GM23248 (cell line): ENCODE data around the gene WFDC1. TPM values are rescaled to one million over a fixed set of nuclear protein-coding genes. Genes with fewer than 3 reads are reported as not detected.

ENCODE experiments used
- DNase-seq: peaks from one replicate; pipeline ENCODE4 v3.0.0-alpha.2; 2015
- H2AFZ ChIP-seq: fragments of 200-600 bp; sonication (generic); 2 replicates; pipeline ENCODE4 v1.6.1; 2016; ENCODE audit warnings: antibody characterized with exemption
- H3F3A ChIP-seq: fragments of 200-600 bp; sonication (generic); 2 replicates; pipeline ENCODE4 v1.6.1; 2016; ENCODE audit warnings: mild to moderate bottlenecking, antibody characterized with exemption, mixed run types; ENCODE audit not compliant: insufficient read depth
- H3K27ac ChIP-seq: fragments of 200-600 bp; sonication (generic); 2 replicates; pipeline ENCODE4 v1.5.1; 2016; ENCODE audit warnings: mild to moderate bottlenecking
- H3K27me3 ChIP-seq: fragments of 200-600 bp; sonication (generic); replicated peaks from 2 replicates; pipeline ENCODE4 v1.6.1; 2016; ENCODE audit warnings: mild to moderate bottlenecking; ENCODE audit not compliant: insufficient read depth
- H3K36me3 ChIP-seq: fragments of 200-600 bp; sonication (generic); 2 replicates; pipeline ENCODE4 v1.6.1; 2016; ENCODE audit warnings: low read depth, mild to moderate bottlenecking
- H3K4me1 ChIP-seq: fragments of 200-600 bp; sonication (generic); 2 replicates; pipeline ENCODE4 v1.6.1; 2016; ENCODE audit warnings: mild to moderate bottlenecking; ENCODE audit not compliant: insufficient read depth
- H3K4me2 ChIP-seq: fragments of 200-600 bp; sonication (generic); one replicate; pipeline ENCODE4 v1.6.1; 2016; ENCODE audit warnings: mild to moderate bottlenecking; ENCODE audit not compliant: unreplicated experiment
- H3K4me3 ChIP-seq: fragments of 200-600 bp; sonication (generic); 2 replicates; pipeline ENCODE4 v1.5.1; 2016; ENCODE audit warnings: mild to moderate bottlenecking
- H3K79me2 ChIP-seq: fragments of 200-600 bp; sonication (generic); 2 replicates; pipeline ENCODE4 v1.6.1; 2016; ENCODE audit warnings: mild to moderate bottlenecking; ENCODE audit not compliant: insufficient read depth
- H3K9ac ChIP-seq: fragments of 200-600 bp; sonication (generic); 2 replicates; pipeline ENCODE4 v1.6.1; 2016; ENCODE audit warnings: mild to moderate bottlenecking
- H3K9me2 ChIP-seq: fragments of 200-600 bp; sonication (generic); 2 replicates; pipeline ENCODE4 v1.6.1; 2016; ENCODE audit warnings: mixed run types, mild to moderate bottlenecking, moderate library complexity; ENCODE audit not compliant: insufficient read depth
- H3K9me3 ChIP-seq: fragments of 200-600 bp; sonication (generic); one replicate; pipeline ENCODE4 v1.6.1; 2017; ENCODE audit warnings: low read depth
- H4K20me1 ChIP-seq: fragments of 200-600 bp; sonication (generic); 2 replicates; pipeline ENCODE4 v1.6.0; 2016; ENCODE audit not compliant: insufficient read depth
- EZH2 ChIP-seq: fragments of 200-600 bp; sonication (generic); IDR thresholded peaks from 2 replicates; pipeline ENCODE4 v1.6.1; 2018; ENCODE audit warnings: antibody characterized with exemption, mild to moderate bottlenecking; ENCODE audit not compliant: insufficient read depth, poor library complexity, severe bottlenecking
- EZH2phosphoT487 ChIP-seq: fragments of 200-600 bp; sonication (generic); IDR thresholded peaks from 2 replicates; pipeline ENCODE4 v1.6.1; 2018; ENCODE audit warnings: antibody characterized with exemption, moderate library complexity, mild to moderate bottlenecking, low read depth; ENCODE audit not compliant: insufficient read depth
- WGBS, 2 experiments: methylation state at CpG; one replicate each; pipeline ENCODE4 v1.1.6; 2015 to 2017; ENCODE audit warnings: low lambda C conversion rate in 2 of 2, low coverage in 1 of 2; ENCODE audit errors: missing lambda C conversion rate in 2 of 2; 5-methylcytosine and 5-hydroxymethylcytosine counted together
- in situ Hi-C: fragments of 300-500 bp; cut with MboI; formaldehyde crosslinking; loops from 2 replicates; pipeline ENCODE4 v1.15.0; 2020
- polyA plus RNA-seq: library from polyadenylated mRNA; unstranded; fragments of >200 nt; fragmentation: Nextera tagmentation; extraction: Ambion mirVana; gene quantifications from 2 replicates; pipeline ENCODE4 v1.2.1, GENCODE V29; 2016
- total RNA-seq: library from RNA; depleted of rRNA; stranded (reverse); fragments of >200 nt; shearing (Covaris generic); gene quantifications from 2 replicates; pipeline ENCODE4 v1.2.3, GENCODE V29; 2014

Gene WFDC1
- total and polyA plus RNA-seq, 2 experiments from 2014 or later, result 0.35 to 0.76 TPM

DNA sequence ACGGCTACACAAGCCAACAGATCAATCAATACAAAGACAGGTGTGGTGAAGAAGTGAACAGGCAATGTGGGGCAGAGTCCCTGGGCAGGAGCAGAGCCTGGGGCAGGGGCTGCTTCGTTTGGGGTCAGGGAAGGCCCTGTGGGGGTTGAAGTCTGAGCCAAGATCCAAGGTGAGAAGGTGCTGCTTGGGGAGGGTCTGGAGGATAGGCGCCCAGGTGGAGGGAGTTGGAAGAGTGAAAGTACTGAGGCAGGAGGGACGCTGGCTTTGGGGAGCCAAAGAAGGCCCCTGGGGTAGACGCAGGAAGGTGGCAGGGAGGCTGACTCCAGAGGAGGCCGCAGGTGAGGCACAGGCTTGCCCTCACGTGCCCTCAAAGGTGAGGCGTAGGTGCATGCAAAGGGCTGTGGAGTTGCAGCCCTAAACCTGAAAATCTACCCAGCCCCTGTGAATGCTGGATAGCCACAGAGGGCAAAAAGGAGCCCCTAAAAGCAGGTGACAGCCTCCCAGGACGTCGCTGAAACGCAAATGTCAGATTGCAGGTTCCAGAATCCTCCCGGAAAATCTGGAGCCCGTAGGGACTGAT, 33.3 kb downstream of the WFDC1 start:
- TF ChIP-seq EZH2 (no peak), EZH2phosphoT487 (no peak)
- in situ Hi-C loops, result no loop called here
- 47 to 48% methylated on average over 13 of the region's 13 CpGs for WGBS, 2 experiments

DNA sequence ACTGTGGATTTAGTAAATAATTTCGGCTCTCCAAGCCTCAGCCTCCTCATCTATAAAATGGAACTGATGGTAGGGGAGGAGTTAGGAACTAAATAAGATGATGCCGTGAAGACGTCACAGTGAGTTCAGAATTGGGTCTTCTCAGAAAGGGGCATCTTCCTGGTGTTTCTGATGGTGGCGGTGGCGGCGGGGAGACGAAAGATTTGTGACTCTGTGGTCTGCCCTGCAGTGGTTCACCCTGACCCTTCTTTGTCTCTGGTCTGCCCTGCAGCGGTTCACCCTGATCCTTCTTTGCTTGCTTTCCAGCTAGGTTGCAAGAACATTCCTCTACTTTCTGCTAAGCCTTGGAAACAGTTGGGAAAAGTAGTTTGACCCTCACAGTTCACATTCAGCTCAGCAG, 34.3 kb downstream of the WFDC1 start:
- Histone ChIP-seq H3K36me3 (no peaks in the 10 kb centered on the region), H3K27ac (no peak overlapping the region), H3K79me2 (no peaks in the 10 kb centered on the region), H3K9me2 (no peaks in the 10 kb centered on the region), H2AFZ (no peak overlapping the region), H3K4me1 (no peaks in the 10 kb centered on the region), H4K20me1 (no peaks in the 10 kb centered on the region), H3K4me3 (no peak overlapping the region), H3K9ac (no peak overlapping the region), H3K4me2 (no peak overlapping the region), H3K27me3 (peaks cover 8% of the 10 kb centered on the region), H3K9me3 (no peaks in the 10 kb centered on the region), H3F3A (no peaks in the 10 kb centered on the region)
- TF ChIP-seq EZH2, result no peak
- no peak for TF ChIP-seq EZH2phosphoT487
- WGBS, 2 experiments, result 76 to 80% methylated on average over 7 to 8 of the region's 8 CpGs
- in situ Hi-C loops, result no loop called here
- DNase-seq, result no peak

More for the DNA sequence above, 33.3 kb downstream of the WFDC1 start:
- H3K79me2 ChIP-seq, result no peaks in the 10 kb centered on the region
- H3K9me2 ChIP-seq, result no peaks in the 10 kb centered on the region
- no peak overlapping the region for H3K9ac ChIP-seq
- H3K9me3 ChIP-seq, result no peaks in the 10 kb centered on the region
- H3K27ac ChIP-seq, result no peak overlapping the region
- no peaks in the 10 kb centered on the region for H4K20me1 ChIP-seq
- H3K4me1 ChIP-seq, result no peaks in the 10 kb centered on the region
- H3K4me2 ChIP-seq, result no peak overlapping the region
- no peaks in the 10 kb centered on the region for H3F3A ChIP-seq
- no peak overlapping the region for H3K4me3 ChIP-seq
- H3K27me3 ChIP-seq, result peaks cover 8% of the 10 kb centered on the region
- no peak overlapping the region for H2AFZ ChIP-seq
- no peaks in the 10 kb centered on the region for H3K36me3 ChIP-seq
- no peak for DNase-seq

DNA sequence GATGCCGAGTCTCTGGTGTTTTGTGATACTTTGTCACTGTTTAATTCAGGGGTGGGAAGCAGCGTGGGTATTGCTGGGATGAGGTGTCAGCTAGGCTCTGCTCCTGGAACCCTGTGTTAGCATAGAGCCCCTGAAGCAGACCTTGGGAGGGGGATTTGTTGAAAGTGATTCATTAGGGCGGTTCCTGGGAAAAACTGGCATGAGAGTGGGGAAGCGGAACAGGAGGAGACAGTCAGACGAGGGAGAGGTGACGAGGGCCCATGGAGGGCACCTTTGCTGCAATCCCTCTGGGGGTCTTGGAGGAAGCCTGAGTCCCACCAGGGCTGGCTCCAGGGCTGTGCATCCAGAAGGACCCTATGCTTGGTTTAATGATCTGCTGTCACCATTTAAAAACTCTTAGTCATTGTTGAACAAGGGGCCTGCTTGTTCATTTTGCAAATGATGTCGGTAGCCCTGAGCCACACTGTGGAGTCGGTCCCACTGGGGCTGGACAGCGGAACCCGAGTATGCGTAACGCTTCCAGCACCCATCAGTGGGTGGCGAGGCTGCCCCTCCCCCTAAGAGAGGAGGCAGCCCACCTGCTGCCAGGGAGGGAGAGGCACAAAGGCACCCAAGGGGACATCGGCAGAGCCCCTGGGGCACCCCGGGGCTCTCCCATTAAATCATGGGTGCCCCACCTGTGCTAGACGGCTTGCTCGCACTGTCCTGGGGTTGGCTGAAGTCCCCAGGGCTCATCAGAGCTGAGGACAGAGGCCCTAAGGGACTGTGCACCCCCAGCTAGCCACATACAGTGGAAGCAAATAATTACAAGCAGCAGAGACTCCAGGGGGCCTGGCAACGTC, 35.4 kb downstream of the WFDC1 start:
- no peaks in the 10 kb centered on the region for H3K4me1 ChIP-seq
- WGBS, 2 experiments, result 61 to 69% methylated on average over 17 to 18 of the region's 18 CpGs
- H4K20me1 ChIP-seq, result no peaks in the 10 kb centered on the region
- no peaks in the 10 kb centered on the region for H3K79me2 ChIP-seq
- in situ Hi-C loops, result no loop called here
- no peak overlapping the region for H3K4me3 ChIP-seq
- no peaks in the 10 kb centered on the region for H3K36me3 ChIP-seq
- DNase-seq, result no peak
- no peaks in the 10 kb centered on the region for H3K9me3 ChIP-seq
- H3K9me2 ChIP-seq, result no peaks in the 10 kb centered on the region
- H3F3A ChIP-seq, result no peaks in the 10 kb centered on the region
- no peak overlapping the region for H3K9ac ChIP-seq
- TF ChIP-seq EZH2, result no peak
- no peak for TF ChIP-seq EZH2phosphoT487
- no peak overlapping the region for H3K27ac ChIP-seq
- no peak overlapping the region for H3K4me2 ChIP-seq
- H3K27me3 ChIP-seq, result peaks cover 8% of the 10 kb centered on the region
- no peak overlapping the region for H2AFZ ChIP-seq

DNA sequence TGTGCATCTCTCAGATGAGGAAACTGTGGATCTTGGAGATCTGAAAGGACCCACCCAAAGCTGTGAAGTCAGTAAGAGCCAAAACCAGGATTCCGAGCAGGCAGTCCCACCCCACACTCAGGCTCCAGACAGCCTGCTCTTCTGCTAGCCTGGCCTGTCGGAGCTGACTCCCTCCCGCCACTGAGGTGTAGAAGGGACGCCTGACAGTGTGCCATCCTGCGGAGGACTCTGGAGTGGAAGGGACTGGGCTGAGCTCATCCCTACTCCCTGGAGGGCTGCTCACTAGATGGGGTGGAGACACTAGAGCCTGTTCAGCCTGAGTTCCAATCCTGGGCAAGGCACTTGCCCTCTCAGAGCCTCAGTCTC, 36.0 kb downstream of the WFDC1 start:
- H3K4me1 ChIP-seq, result no peaks in the 10 kb centered on the region
- no peaks in the 10 kb centered on the region for H3K9me3 ChIP-seq
- peaks cover 8% of the 10 kb centered on the region for H3K27me3 ChIP-seq
- H4K20me1 ChIP-seq, result no peaks in the 10 kb centered on the region
- no peaks in the 10 kb centered on the region for H3K9me2 ChIP-seq
- no peak overlapping the region for H3K9ac ChIP-seq
- DNase-seq, result no peak
- H3K4me2 ChIP-seq, result no peak overlapping the region
- TF ChIP-seq EZH2, result no peak
- TF ChIP-seq EZH2phosphoT487, result no peak
- WGBS, 2 experiments, result 69 to 77% methylated on average over 5 of the region's 5 CpGs
- no peaks in the 10 kb centered on the region for H3K79me2 ChIP-seq
- in situ Hi-C loops, result no loop called here
- H3F3A ChIP-seq, result no peaks in the 10 kb centered on the region
- H2AFZ ChIP-seq, result no peak overlapping the region
- no peak overlapping the region for H3K27ac ChIP-seq
- no peak overlapping the region for H3K4me3 ChIP-seq
- no peaks in the 10 kb centered on the region for H3K36me3 ChIP-seq
